ENCODE results near the gene DCAF11. TPM values are rescaled to one million over a fixed set of nuclear protein-coding genes. Genes with fewer than 3 reads are reported as not detected.
A peak's percentile ranks its signal among the peaks of the same experiment; 100 is the strongest.

Gene DCAF11
- total and polyA plus RNA-seq, 2 of the 8 experiments (the other 6 are each of a cell fraction or from before 2014, with no cell fraction given) = 60.4 to 63.6 TPM

DNA sequence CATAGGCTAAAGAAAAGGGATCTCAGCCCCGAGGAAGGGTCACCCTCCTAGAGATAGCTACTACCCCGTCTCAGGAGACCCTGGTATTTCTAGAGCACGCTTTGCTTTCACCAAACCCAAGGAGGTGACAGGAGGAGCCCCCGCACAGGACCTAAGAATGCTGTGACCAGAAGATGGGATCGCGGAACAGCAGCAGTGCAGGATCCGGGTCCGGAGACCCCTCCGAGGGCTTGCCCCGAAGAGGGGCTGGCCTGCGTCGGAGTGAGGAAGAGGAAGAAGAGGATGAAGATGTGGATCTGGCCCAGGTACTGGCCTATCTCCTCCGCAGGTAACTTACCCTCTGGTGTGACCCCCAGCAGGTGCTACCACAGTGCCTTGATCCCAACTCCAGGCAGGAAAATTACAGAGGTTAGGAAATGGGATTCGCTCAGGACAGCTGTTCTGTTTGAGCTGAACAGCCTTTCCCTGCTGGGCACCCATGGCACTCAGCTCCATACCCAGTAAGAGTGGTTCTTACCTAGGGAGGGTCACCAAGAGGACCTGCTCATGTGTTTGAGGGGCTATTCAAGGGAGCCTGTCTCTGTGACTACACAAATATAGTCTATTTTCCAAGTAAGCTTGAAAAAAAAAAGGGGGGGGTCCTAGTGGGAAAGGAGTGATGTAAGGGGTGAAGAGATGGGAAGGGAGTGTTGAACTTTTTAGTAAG, 998 bp downstream of the DCAF11 start:
- Histone ChIP-seq H3K27ac (ENCODE audit: low read depth, low read length) (0 out of 2 replicates have a peak overlapping the region, but pooled peaks have one; percentile 25), H2BK5ac (ENCODE audit: low read depth, low read length) (0 out of 2 replicates have a peak overlapping the region, but pooled peaks have one; percentile 41), H2BK20ac (ENCODE audit: low read length) (no peak overlapping the region), H3K79me2 (ENCODE audit: control insufficient read depth in 1 of 2, insufficient read depth in 2 of 2, low read length in 2 of 2) (peaks cover 0 to 10% of the 10 kb centered on the region in 2 experiments; a peak in 2 of 4 replicates), H3K4me3 (ENCODE audit: extremely low read depth in 1 of 4, insufficient read depth in 2 of 4, low read depth in 3 of 4, low read length in 4 of 4) (peak overlapping the region; percentile 68 to 89 (median 76)), H3K79me1 (ENCODE audit: low read depth, low read length) (peaks cover 5% of the 10 kb centered on the region; the same call in 1 of the 2 replicates), H3K18ac (ENCODE audit: extremely low read depth, low read length) (no peak overlapping the region; the same call in 1 of the 2 replicates), H3K23me2 (ENCODE audit: low read depth, low read length) (peaks cover 7% of the 10 kb centered on the region), H4K20me1 (replicated peaks in 1 of 2; ENCODE audit: control insufficient read depth in 1 of 2, insufficient read depth in 2 of 2, low read length in 2 of 2) (peaks cover 0 to 3% of the 10 kb centered on the region in 2 experiments), H3K9ac (replicated peaks in 1 of 4; ENCODE audit: extremely low read depth in 1 of 4, low read depth in 3 of 4, low read length in 3 of 4) (peak overlapping the region; percentile 66 to 91 (median 76)), H2AFZ (ENCODE audit: low read length) (peak overlapping the region; percentile 81; the same call in 1 of the 2 replicates), H4K8ac (ENCODE audit: extremely low read depth, insufficient read depth, low read length) (no peak overlapping the region), H2BK12ac (ENCODE audit: low read depth, low read length) (no peak overlapping the region), H2AK5ac (ENCODE audit: low read depth, low read length) (no peak overlapping the region; the same call in 1 of the 2 replicates), H2BK120ac (replicated peaks; ENCODE audit: low read depth, low read length) (no peak overlapping the region), H2BK15ac (ENCODE audit: low read length) (peak overlapping the region; percentile 46; the same call in 1 of the 2 replicates), H3K27me3 (replicated peaks in 1 of 4; ENCODE audit: control insufficient read depth in 3 of 4, extremely low read depth in 1 of 4, insufficient read depth in 3 of 4, low read length in 3 of 4) (no peaks in the 10 kb centered on the region), H3K56ac (replicated peaks; ENCODE audit: insufficient read length, low read depth, low read length) (no peak overlapping the region), H3K4me1 (replicated peaks in 1 of 4; ENCODE audit: control insufficient read depth in 3 of 4, insufficient read depth in 4 of 4, low read length in 3 of 4) (peaks cover 0 to 4% (median 2%) of the 10 kb centered on the region in 4 experiments; a peak in 5 of 7 replicates), H4K5ac (ENCODE audit: insufficient read length, low read depth, low read length) (no peak overlapping the region), H3K14ac (ENCODE audit: insufficient read length) (no peak overlapping the region), H3K9me3 (ENCODE audit: insufficient read depth in 2 of 2, low read depth in 1 of 2, low read length in 1 of 2) (no peaks in the 10 kb centered on the region), H4K91ac (replicated peaks; ENCODE audit: insufficient read length, low read length) (no peak overlapping the region), H3K36me3 (ENCODE audit: control insufficient read depth in 2 of 4, insufficient read depth in 4 of 4, low read length in 3 of 4) (peaks cover 9 to 28% (median 23%) of the 10 kb centered on the region in 4 experiments), H3K4ac (replicated peaks; ENCODE audit: insufficient read length, low read depth, low read length) (no peak overlapping the region), H3K23ac (ENCODE audit: insufficient read length) (no peak overlapping the region), H3K4me2 (ENCODE audit: insufficient read depth in 1 of 2, low read depth in 2 of 2, low read length in 2 of 2) (peak overlapping the region; percentile 87 to 91)
- FAIRE-seq = no peak
- TF ChIP-seq SIX5 (IDR thresholded peaks at IDR 0.05; ENCODE audit: low read depth, low read length) = no peak
- peak; percentile 28 for TF ChIP-seq SAP30 (IDR thresholded peaks at IDR 0.05; ENCODE audit: insufficient read depth, insufficient replicate concordance, low read length)
- 0 out of 4 replicates have a peak, but pooled peaks of 1 of the 2 experiments have one; percentile 62 for TF ChIP-seq SIN3A (conservative IDR thresholded peaks at IDR 0.05 in 1 of 2, IDR thresholded peaks at IDR 0.05 in 1 of 2; ENCODE audit: low read depth in 1 of 2, low read length in 2 of 2)
- ChIA-PET POLR2A (ENCODE audit: partially characterized antibody) (interaction anchor here (0.6 to 7.1 kb wide), 21 partner anchors 12 to 126 kb away, joined by 3 to 125 read pairs (median 5); partner anchors contain the start of genes CARMIL3, EMC9, FITM1 and IRF9), CTCF (ENCODE audit: partially characterized antibody) (interaction anchor here (0.7 to 2.7 kb wide), 11 partner anchors 14 to 485 kb away, joined by 3 to 20 read pairs (median 6); partner anchors contain the start of genes EMC9, IRF9, PCK2 and RNF31)
- no peak for DNase-seq (ENCODE audit: low read depth in 1 of 2, low spot score in 2 of 2)
- 7% methylated on average over 14 of the region's 14 CpGs; no CpG with 5 or more reads in 1 of the 2 experiments for WGBS, 2 experiments (ENCODE audit: extremely low coverage in 1 of 2, insufficient coverage in 1 of 2, insufficient read length in 1 of 2, insufficient replicate concordance in 2 of 2, low coverage in 1 of 2, low lambda C conversion rate in 2 of 2, missing lambda C conversion rate in 1 of 2)

Measured in H1 (cell line).